Stimulated activated naive CD4-positive, alpha-beta T cell treated with Interleukin-2 at 50 U/mL for 16 hours (primary cell): ENCODE data around the gene C1QTNF3.
"Not testable (repeated sequence)": the region's sequence is repeated elsewhere in the genome, so short reads cannot be mapped to it uniquely, and the experiment has no call there.

ENCODE experiments used
- DNase-seq: peaks from one replicate; lab custom pipeline; 2025; lab: John Stamatoyannopoulos, UW

Gene C1QTNF3

DNA sequence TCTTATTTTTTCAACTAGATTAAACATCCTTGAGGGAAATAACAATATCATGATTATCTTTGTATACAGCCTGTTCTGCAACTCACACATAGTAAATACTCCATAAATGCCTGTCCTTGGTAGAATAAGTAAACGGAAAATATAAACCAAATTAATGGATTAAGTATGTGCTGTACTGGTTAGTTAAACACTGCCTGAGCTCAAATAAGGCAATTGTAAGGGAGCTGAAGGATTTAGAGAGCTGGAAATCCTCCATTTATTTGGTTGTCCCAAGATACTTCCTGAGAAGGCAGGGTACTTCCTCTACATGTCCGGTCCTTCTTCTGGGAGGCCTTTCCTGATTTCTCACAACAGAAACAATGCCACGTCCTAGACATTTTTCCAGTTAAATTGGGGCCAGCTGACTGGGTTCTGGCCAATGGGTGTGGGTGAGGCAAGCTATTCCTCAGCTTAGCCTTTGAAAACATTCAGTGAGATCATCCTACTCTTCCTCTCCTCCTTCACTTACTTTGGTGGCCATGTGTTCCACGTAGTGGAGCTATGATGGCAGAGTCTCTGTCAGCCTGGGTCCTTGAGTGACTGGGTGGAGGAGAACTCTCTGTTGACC lies 8.5 kb upstream of the C1QTNF3 start:
- no peak for DNase-seq

DNA sequence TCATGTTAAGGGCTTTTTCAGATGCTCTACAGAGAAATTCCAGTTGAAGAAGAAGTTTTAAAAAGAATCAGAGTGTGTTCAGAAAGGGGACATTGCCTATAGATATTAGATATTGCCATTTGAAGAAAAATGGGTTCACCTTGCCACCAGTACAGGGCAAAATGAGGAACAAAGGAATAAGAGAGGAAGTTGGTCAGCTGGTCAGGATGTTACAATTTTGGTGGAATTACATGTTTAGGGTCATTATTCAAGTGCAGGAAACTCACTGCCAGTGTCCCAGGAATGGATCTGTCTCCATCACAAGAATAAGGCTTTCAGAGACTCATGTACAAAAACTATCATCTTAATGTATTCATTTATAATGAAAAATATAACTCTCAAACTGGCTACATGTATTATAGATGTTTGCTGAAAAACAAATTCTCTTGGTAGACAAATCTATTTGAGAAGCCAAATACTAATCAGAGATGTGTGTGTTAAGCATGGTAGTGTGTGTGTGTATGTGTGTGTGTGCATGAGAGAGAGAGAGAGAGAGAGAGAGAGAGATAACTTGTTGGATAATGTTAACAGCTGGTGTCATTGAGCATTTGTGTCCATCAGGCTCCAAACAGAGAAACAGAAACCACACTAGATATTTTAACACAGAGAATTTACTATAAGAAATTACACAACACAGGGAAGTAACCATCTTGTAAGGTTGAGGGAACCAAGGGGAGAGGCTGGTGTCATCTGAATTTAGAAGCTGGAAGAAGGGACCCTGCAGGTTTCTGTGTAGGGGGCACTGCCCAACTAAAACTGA lies 5.0 kb upstream of the C1QTNF3 start:
- DNase-seq = no peak

DNA sequence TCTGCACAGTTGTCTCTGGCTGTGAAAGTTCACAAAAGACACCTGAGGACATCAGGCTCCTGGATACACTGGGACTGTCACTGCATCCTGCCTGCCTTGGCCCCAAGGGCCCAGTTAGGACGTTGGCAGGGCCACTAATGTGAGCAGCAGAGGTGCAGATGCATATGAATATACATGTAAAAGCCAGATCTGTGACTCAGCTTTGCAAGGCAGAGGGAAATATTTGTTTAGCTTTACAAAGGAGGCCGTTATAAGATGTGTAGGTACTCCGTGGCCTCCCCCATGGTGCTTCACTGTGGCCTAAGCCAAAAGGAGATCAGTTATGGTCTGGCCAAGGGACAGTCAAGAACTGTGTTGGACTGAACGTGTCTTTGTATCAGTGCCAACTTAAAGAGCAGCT lies 4.1 kb upstream of the C1QTNF3 start:
- DNase-seq = no peak

DNA sequence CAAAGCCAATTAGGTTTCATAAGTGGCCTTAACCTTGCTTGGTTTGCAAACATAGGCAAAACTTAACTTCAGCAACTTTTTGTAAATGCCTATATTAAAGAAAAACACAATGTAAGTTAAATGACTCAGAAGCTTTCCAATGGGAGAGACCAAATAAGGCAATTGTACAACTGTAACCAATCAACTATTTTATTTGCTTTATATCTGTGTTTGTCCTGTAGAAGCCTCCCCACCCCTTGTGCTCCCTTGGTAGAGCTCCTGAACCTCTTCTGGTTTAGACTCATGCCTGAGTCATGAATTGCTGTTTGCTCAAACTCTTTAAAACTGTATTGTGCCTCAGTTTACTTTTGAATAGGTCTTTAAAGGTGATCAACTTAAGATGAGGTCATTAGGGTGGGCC lies 3.0 kb upstream of the C1QTNF3 start:
- DNase-seq = no peak

GRCh38 chr5:34045023-34045422 lies 2.0 kb upstream of the C1QTNF3 start:
- DNase-seq = no peak

DNA sequence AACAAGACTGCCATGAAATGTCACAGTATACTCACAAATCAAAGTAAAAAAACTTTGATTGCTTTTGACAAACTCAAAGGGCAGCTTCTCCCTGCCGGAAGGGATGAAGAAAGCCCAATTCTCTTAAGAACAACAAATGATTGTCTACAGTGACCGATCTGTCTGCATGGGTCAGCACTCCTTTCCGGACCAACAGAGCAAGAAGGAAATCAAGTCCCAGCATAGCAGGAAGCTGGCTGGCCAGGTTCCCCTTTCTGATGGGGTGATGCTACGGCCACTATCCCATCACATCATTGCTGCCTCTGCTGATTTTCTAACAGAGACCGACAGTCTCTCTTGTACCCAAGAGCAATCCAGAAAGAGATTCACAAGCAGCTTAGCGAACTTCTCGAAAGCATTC lies 692 bp downstream of the C1QTNF3 start:
- DNase-seq = no peak

DNA sequence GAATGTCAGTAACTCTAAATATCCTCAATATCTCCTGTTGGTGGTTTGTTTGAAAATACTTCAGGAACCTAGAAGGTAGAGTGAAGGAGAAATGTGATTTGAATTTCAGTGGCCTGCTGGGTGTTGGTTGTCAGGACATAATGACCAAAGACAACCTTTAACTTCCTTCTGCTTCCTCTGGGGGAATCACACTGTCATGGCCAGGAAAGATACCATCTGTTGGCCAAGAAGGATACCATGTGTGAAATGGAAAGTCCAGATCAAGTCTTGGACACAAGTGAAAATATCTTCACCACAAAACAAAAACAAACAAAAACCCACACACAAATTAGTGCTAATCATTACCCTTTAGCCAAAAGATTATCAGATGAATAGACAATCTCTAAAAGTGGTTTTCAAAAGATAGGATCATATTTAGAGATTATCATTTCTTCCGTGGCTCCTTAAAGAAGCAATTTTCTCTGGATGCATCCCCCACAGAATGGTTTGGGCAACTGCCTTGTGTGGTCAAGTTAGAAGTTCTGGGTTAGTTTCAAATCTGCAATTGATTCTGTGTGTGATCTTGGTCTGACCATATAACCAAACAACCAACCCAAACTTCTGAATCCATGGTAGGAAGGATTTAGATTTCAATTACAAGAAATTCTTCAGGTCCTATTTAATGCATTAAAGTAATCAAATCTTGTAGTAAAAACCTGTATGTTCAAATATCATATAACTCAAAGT lies 1.6 kb downstream of the C1QTNF3 start:
- DNase-seq = no peak

DNA sequence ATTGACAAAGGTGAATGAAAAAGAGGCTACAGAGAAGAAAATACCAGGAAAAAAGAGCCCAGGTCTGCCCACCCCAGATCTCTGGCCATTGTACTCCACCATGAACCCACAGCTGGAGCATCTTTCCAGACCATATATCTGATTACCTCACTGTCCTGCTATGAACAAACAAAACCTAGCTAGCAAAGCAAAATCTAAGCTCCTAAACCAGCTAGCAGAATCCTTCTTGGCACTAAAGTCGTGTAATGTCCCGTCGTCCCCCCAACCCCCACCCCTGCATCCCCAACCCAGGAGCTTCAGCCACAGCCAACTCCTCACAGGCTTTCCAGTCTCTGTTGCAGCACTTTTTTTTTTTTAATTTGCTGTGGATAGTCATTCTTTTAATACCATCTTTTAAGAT lies 2.5 kb downstream of the C1QTNF3 start:
- no peak for DNase-seq

GRCh38 chr5:34039398-34040157 lies 3.4 kb downstream of the C1QTNF3 start:
- DNase-seq = no peak

DNA sequence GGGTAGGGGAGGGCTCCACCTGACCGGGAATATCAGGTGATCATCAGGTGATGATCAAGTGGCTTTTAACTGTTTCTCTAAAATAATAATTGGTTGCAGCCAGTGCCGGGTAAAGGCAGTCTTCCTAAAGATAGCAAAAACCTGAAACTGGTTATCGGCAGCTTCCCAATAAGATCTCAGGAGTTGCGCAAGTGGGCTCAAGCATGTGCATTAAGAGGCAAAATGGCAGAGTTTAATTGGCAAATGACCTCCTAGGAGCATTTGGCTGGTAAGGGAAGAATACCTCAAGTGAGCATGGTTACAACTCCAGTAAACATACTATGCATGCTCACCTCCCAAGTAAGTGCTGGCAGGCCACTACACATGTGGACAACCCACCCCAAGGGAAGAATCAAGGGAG lies 4.2 kb downstream of the C1QTNF3 start:
- no peak for DNase-seq

GRCh38 chr5:34038390-34038789 lies 4.6 kb downstream of the C1QTNF3 start:
- no peak for DNase-seq

GRCh38 chr5:34037726-34038125 lies 5.3 kb downstream of the C1QTNF3 start:
- no peak for DNase-seq

DNA sequence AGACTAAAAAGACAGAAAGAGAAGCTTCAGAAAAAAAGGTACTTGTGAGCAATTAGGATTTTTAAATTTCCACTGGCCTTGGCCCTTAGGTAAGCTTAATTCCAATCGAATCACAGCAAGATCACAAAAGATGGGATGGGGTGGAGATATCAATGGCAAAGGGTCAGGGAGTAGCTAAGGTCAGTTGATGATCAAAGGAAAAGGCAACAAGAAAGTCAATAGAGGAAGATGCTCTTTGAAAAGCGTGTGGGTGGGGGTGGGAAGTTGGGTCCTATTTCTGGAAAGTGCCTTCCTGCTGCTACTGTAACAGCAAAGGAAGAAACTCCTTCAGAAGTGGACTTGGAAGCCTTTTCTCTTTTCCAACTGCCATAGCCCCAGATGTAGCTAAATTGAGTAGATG lies 7.3 kb downstream of the C1QTNF3 start:
- no peak for DNase-seq

DNA sequence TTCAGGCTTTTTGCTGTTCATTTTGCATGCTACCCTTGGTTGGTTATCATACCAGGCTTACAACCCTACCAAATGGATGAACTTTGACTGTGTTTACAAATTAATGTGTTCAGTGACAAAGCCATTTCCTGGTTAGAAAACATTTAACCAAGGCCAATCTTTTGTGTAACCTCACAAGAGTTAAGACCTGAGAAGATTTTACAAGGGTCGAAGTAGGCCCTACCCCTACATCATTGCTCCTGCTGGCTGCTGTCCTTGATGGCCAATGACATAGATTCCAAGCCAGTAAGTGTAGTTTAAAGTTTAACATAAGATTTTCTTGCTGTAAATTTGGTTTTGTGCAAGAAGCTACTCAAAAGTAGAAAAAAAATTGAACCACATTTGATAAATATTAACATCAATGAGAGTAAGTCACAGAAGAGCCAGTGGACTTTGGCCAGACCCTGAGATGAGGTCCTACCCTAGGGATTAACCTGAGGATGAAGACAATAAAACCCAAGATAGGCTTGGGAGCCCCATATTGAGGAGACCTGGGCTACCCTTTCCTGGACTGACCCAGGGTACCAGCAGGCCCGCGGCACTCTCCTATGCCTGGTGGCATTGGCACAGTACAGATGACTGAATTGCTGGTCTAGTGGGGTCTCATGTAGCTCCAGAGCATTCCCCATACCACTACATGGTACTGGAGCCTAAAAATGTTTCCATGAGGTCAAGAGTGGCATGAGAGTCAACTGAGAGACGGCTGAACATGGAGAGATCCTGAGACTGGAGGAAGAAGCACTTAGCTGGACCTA lies 8.3 kb downstream of the C1QTNF3 start:
- no peak for DNase-seq

GRCh38 chr5:34031966-34032365 lies 11.0 kb downstream of the C1QTNF3 start:
- DNase-seq = no peak

GRCh38 chr5:34031117-34031516 lies 11.9 kb downstream of the C1QTNF3 start:
- DNase-seq = no peak

- not testable (repeated sequence) for DNase-seq
Measured at GRCh38 chr5:34030585-34030984, 12.4 kb downstream of the C1QTNF3 start.

- no peak for DNase-seq
Measured at GRCh38 chr5:34030048-34030447, 13.0 kb downstream of the C1QTNF3 start.

DNA sequence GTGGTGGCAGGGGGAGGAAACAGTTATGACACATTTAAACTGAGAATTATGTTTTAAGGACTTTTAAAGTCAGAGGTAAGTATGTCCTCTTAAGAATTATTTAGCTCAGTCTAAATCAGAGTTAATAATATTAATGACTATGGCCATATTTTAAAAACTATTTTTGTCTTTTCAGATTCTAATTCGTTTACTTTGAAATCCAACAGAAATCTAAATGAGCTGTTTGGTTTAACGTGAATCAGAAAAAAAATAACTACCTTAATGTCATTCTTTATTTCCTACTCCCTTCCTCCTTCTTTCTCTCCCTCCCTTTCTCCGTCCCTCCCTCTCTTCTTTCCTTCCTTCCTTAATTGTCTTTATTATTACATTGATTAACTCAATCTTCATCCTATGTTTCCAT lies 14.7 kb downstream of the C1QTNF3 start:
- no peak for DNase-seq

- no peak for DNase-seq
Measured at GRCh38 chr5:34026089-34026761, 16.8 kb downstream of the C1QTNF3 start.

GRCh38 chr5:34022121-34022705 lies 20.8 kb downstream of the C1QTNF3 start:
- no peak for DNase-seq
